ENCODE measurements around the gene IGFBP4. TPM values are rescaled to one million over a fixed set of nuclear protein-coding genes. Genes with fewer than 3 reads are reported as not detected.

IGFBP4 gene
- total and polyA plus RNA-seq, 11 donors, result 103 to 342 (median 133) TPM

- Histone ChIP-seq H3K27me3 (no peaks in the 10 kb centered on the region), H3K4me3 (no peak overlapping the region), H3K36me3 (peaks cover 0 to 58% (median 45%) of the 10 kb centered on the region in 9 donors), H3K9me3 (no peaks in the 10 kb centered on the region), H3K4me1 (peaks cover 6 to 82% (median 50%) of the 10 kb centered on the region in 12 donors), H3K27ac (peak overlapping the region in 6 of 12 donors; percentile 4 to 97 (median 12))
- peak in 2 of 4 donors; percentile 34 to 35 for ATAC-seq
- WGBS, 4 donors, result 25 to 43% (median 41%) methylated on average over 13 to 16 of the region's 16 CpGs
- TF ChIP-seq POLR2A (IDR thresholded peaks at IDR 0.05) (no peak), CTCF (IDR thresholded peaks at IDR 0.05) (no peak)
- intact Hi-C loops (cut with DNase I), result no loop called here
- peak in 2 of 5 donors; percentile 43 to 73 for DNase-seq
Measured at GRCh38 chr17:40457964-40458791, 14.9 kb downstream of the IGFBP4 start.

- ATAC-seq (no peak), DNase-seq (no peak)
- Histone ChIP-seq H3K4me1 (peaks cover 6 to 80% (median 48%) of the 10 kb centered on the region in 12 donors), H3K27me3 (no peaks in the 10 kb centered on the region), H3K9me3 (no peaks in the 10 kb centered on the region), H3K4me3 (no peak overlapping the region), H3K36me3 (peaks cover 0 to 50% (median 37%) of the 10 kb centered on the region in 9 donors), H3K27ac (peak overlapping the region in 3 of 12 donors; percentile 20 to 97 (median 27))
- 80 to 83% (median 81%) methylated on average over 12 of the region's 12 CpGs for WGBS, 4 donors
- no peak for TF ChIP-seq POLR2A (IDR thresholded peaks at IDR 0.05)
- no peak for TF ChIP-seq CTCF (IDR thresholded peaks at IDR 0.05)
- intact Hi-C loops (cut with DNase I), result no loop called here
Measured at GRCh38 chr17:40458851-40459482, 15.7 kb downstream of the IGFBP4 start.

- Histone ChIP-seq H3K4me1 (peaks cover 6 to 80% (median 48%) of the 10 kb centered on the region in 12 donors), H3K27me3 (no peaks in the 10 kb centered on the region), H3K9me3 (no peaks in the 10 kb centered on the region), H3K36me3 (peaks cover 0 to 40% (median 28%) of the 10 kb centered on the region in 9 donors), H3K4me3 (no peak overlapping the region), H3K27ac (peak overlapping the region in 3 of 12 donors; percentile 18 to 78 (median 27))
- 72 to 88% (median 80%) methylated on average over 8 of the region's 8 CpGs for WGBS, 4 donors
- intact Hi-C loops (cut with DNase I), result no loop called here
- ATAC-seq (no peak), DNase-seq (peak in 1 of 5 donors; percentile 39)
- no peak for TF ChIP-seq POLR2A (IDR thresholded peaks at IDR 0.05)
Measured at GRCh38 chr17:40459636-40460603, 16.7 kb downstream of the IGFBP4 start.

- Histone ChIP-seq H3K27ac (peak overlapping the region in 5 of 12 donors; percentile 2 to 78 (median 60)), H3K36me3 (peaks cover 0 to 34% (median 23%) of the 10 kb centered on the region in 9 donors), H3K4me1 (peaks cover 6 to 78% (median 48%) of the 10 kb centered on the region in 12 donors), H3K4me3 (no peak overlapping the region), H3K9me3 (no peaks in the 10 kb centered on the region), H3K27me3 (no peaks in the 10 kb centered on the region)
- intact Hi-C loops (cut with DNase I), result no loop called here
- ATAC-seq, result no peak
- TF ChIP-seq CTCF (IDR thresholded peaks at IDR 0.05), result no peak
- no peak for TF ChIP-seq POLR2A (IDR thresholded peaks at IDR 0.05)
- DNase-seq, result no peak
- 73 to 84% (median 82%) methylated on average over 3 of the region's 3 CpGs for WGBS, 4 donors
Measured at GRCh38 chr17:40460604-40460967, 17.3 kb downstream of the IGFBP4 start.

All from heart left ventricle (tissue), 16 donors.